Fibroblast of lung (primary cell): ENCODE results near the gene SDCCAG8.

Source experiments
- CTCF ChIP-seq, 2 donors: IDR thresholded peaks in 1 of 2; conservative IDR thresholded peaks in 1 of 2; 1 replicate in 1 of 2; 2 replicates in 1 of 2; pipeline ENCODE4 v1.5.1; 2011 to 2012; ENCODE audit warnings: low read length in 2 of 2, control low read depth in 1 of 2, inconsistent platforms in 1 of 2, low read depth in 1 of 2, mild to moderate bottlenecking in 1 of 2
- EZH2 ChIP-seq: IDR thresholded peaks from 2 replicates; pipeline ENCODE4 v1.5.1; 2012; ENCODE audit warnings: low read length, control low read depth, mild to moderate bottlenecking; ENCODE audit errors: missing control alignments

DNA sequence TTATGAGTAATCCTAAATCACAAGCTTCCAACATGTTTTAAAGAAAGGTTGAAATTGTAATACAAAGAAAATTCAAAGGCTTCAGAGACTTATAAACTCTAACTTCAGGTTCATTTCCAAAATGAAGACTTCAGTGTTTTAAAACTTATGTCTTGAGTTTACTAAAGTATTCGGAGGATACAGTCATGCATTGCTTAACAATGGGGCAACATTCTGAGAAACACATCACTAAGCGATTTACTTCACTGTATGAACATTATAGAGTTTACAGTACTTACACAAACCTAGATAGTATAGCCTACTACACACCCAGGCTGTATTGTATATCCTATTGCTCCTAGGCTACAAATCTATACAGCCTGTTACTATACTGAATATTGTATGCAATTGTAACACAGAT lies 39.1 kb upstream of the SDCCAG8 start:
- TF ChIP-seq CTCF (conservative IDR thresholded peaks at IDR 0.05 in 1 of 2, IDR thresholded peaks at IDR 0.05 in 1 of 2; ENCODE audit: low read depth in 1 of 2, low read length in 2 of 2) (no peak), EZH2 (no peak)
